Upper lobe of left lung (tissue), 4 donors: ENCODE measurements around the gene RPGRIP1L.

ENCODE experiments used
- CTCF ChIP-seq, 6 experiments: fragments of 450-650 bp in 4 of 6; fragments of 200-600 bp in 2 of 6; sonication (generic) in 2 of 6; IDR thresholded peaks; one replicate each; pipeline ENCODE4 v1.5.1; 2016 to 2019; ENCODE audit warnings: antibody characterized with exemption in 6 of 6
- EP300 ChIP-seq, 4 donors: sonication (generic); formaldehyde crosslinking; IDR thresholded peaks; one replicate each; pipeline ENCODE4 v1.5.1; 2017; ENCODE audit warnings: antibody characterized with exemption in 4 of 4, control low read depth in 2 of 4
- POLR2A ChIP-seq, 4 donors: fragments of 450-650 bp; IDR thresholded peaks; one replicate each; pipeline ENCODE4 v1.5.1; 2016 to 2017; ENCODE audit warnings: antibody characterized with exemption in 4 of 4, mild to moderate bottlenecking in 2 of 4

GRCh38 chr16:53609536-53609935 lies 94.1 kb downstream of the RPGRIP1L start:
- TF ChIP-seq EP300 (IDR thresholded peaks at IDR 0.05), result no peak
- no peak for TF ChIP-seq POLR2A (IDR thresholded peaks at IDR 0.05)
- TF ChIP-seq CTCF (IDR thresholded peaks at IDR 0.05), result no peak
